HCT116 (cell line): ENCODE results near the gene GAP43.

Experiments
- EZH2 ChIP-seq: fragments of 200-600 bp; sonication (generic); IDR thresholded peaks from 2 replicates; pipeline ENCODE4 v1.6.1; 2017; ENCODE audit warnings: antibody characterized with exemption, mixed run types
- FOSL1 ChIP-seq: IDR thresholded peaks from 2 replicates; pipeline ENCODE4 v1.6.1; 2012; ENCODE audit warnings: low read depth
- JUND ChIP-seq: IDR thresholded peaks from 2 replicates; pipeline ENCODE4 v1.6.1; 2012
- POLR2A ChIP-seq: IDR thresholded peaks from 2 replicates; pipeline ENCODE4 v1.7.0; 2011; ENCODE audit warnings: borderline replicate concordance; ENCODE audit not compliant: insufficient read depth, insufficient read length; ENCODE audit errors: extremely low read depth
- POLR2AphosphoS5 ChIP-seq: IDR thresholded peaks from 2 replicates; pipeline ENCODE4 v1.6.1; 2011; ENCODE audit warnings: mild to moderate bottlenecking, low read depth, low read length, moderate library complexity
- SIN3A ChIP-seq: IDR thresholded peaks from 2 replicates; pipeline ENCODE4 v1.6.1; 2012; ENCODE audit warnings: low read depth
- SP1 ChIP-seq: IDR thresholded peaks from 2 replicates; pipeline ENCODE4 v1.6.1; 2012; ENCODE audit warnings: low read depth
- SRF ChIP-seq: IDR thresholded peaks from 2 replicates; pipeline ENCODE4 v1.6.1; 2012; ENCODE audit warnings: low read depth
- ZNF274 ChIP-seq: fragments of 200-500 bp; sonication (Bioruptor generic); IDR thresholded peaks from 2 replicates; pipeline ENCODE4 v1.6.1; 2014; ENCODE audit warnings: mild to moderate bottlenecking, low read depth, low read length, inconsistent platforms
- TF ChIP-seq, protein P1 (sequence below), 3 experiments: fragments of 200-600 bp in 1 of 3; sonication (generic) in 1 of 3; IDR thresholded peaks in 2 of 3; conservative IDR thresholded peaks in 1 of 3; 2 replicates each; pipeline ENCODE4 v1.5.1; 2012 to 2017; ENCODE audit warnings: low read depth in 2 of 3, low read length in 2 of 3, antibody characterized with exemption in 1 of 3, borderline replicate concordance in 1 of 3, control low read depth in 1 of 3, mild to moderate bottlenecking in 1 of 3, mixed read lengths in 1 of 3, mixed run types in 1 of 3, moderate library complexity in 1 of 3; ENCODE audit not compliant: insufficient read depth in 1 of 3
- TF ChIP-seq, protein P2 (sequence below): IDR thresholded peaks from 2 replicates; pipeline ENCODE4 v1.6.1; 2012
- TF ChIP-seq, protein P3 (sequence below): IDR thresholded peaks from 2 replicates; pipeline ENCODE4 v1.6.1; 2012; ENCODE audit warnings: low read depth
- TF ChIP-seq, protein P4 (sequence below): IDR thresholded peaks from 2 replicates; pipeline ENCODE4 v1.6.1; 2011; ENCODE audit warnings: mild to moderate bottlenecking, low read length, moderate library complexity; ENCODE audit not compliant: insufficient replicate concordance; ENCODE audit errors: extremely low read depth

DNA sequence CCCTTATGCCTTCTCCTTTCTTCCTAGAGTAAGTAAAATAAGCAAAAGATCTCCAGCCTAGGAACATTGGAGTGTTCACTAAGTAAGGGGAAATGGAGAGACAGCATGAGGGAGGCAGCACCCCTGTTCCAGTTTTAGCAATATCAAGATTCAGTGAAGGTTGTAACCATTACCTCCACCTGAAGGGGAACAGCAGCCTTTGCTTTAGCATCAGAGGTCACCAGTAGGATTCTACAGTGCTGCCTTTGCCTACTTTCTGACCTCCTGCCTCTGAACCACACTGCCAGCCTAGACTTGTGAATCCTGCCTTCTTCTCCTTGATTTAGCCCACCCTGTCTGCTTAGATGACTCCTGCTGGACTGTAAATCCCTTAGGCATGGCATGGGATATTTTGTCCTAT lies 104.7 kb downstream of the GAP43 start:
- TF ChIP-seq, protein P1, sequence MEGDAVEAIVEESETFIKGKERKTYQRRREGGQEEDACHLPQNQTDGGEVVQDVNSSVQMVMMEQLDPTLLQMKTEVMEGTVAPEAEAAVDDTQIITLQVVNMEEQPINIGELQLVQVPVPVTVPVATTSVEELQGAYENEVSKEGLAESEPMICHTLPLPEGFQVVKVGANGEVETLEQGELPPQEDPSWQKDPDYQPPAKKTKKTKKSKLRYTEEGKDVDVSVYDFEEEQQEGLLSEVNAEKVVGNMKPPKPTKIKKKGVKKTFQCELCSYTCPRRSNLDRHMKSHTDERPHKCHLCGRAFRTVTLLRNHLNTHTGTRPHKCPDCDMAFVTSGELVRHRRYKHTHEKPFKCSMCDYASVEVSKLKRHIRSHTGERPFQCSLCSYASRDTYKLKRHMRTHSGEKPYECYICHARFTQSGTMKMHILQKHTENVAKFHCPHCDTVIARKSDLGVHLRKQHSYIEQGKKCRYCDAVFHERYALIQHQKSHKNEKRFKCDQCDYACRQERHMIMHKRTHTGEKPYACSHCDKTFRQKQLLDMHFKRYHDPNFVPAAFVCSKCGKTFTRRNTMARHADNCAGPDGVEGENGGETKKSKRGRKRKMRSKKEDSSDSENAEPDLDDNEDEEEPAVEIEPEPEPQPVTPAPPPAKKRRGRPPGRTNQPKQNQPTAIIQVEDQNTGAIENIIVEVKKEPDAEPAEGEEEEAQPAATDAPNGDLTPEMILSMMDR (IDR thresholded peaks at IDR 0.05 in 2 of 3, conservative IDR thresholded peaks at IDR 0.05 in 1 of 3; ENCODE audit: borderline replicate concordance in 1 of 3, insufficient read depth in 1 of 3, low read depth in 2 of 3, low read length in 2 of 3) = no peak
- TF ChIP-seq JUND = no peak
- no peak for TF ChIP-seq EZH2
- no peak for TF ChIP-seq POLR2AphosphoS5
- TF ChIP-seq, protein P2, sequence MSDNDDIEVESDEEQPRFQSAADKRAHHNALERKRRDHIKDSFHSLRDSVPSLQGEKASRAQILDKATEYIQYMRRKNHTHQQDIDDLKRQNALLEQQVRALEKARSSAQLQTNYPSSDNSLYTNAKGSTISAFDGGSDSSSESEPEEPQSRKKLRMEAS = no peak
- TF ChIP-seq FOSL1 = no peak
- no peak for TF ChIP-seq POLR2A
- TF ChIP-seq SIN3A = no peak
- TF ChIP-seq, protein P3, sequence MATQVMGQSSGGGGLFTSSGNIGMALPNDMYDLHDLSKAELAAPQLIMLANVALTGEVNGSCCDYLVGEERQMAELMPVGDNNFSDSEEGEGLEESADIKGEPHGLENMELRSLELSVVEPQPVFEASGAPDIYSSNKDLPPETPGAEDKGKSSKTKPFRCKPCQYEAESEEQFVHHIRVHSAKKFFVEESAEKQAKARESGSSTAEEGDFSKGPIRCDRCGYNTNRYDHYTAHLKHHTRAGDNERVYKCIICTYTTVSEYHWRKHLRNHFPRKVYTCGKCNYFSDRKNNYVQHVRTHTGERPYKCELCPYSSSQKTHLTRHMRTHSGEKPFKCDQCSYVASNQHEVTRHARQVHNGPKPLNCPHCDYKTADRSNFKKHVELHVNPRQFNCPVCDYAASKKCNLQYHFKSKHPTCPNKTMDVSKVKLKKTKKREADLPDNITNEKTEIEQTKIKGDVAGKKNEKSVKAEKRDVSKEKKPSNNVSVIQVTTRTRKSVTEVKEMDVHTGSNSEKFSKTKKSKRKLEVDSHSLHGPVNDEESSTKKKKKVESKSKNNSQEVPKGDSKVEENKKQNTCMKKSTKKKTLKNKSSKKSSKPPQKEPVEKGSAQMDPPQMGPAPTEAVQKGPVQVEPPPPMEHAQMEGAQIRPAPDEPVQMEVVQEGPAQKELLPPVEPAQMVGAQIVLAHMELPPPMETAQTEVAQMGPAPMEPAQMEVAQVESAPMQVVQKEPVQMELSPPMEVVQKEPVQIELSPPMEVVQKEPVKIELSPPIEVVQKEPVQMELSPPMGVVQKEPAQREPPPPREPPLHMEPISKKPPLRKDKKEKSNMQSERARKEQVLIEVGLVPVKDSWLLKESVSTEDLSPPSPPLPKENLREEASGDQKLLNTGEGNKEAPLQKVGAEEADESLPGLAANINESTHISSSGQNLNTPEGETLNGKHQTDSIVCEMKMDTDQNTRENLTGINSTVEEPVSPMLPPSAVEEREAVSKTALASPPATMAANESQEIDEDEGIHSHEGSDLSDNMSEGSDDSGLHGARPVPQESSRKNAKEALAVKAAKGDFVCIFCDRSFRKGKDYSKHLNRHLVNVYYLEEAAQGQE = no peak
- TF ChIP-seq, protein P4, sequence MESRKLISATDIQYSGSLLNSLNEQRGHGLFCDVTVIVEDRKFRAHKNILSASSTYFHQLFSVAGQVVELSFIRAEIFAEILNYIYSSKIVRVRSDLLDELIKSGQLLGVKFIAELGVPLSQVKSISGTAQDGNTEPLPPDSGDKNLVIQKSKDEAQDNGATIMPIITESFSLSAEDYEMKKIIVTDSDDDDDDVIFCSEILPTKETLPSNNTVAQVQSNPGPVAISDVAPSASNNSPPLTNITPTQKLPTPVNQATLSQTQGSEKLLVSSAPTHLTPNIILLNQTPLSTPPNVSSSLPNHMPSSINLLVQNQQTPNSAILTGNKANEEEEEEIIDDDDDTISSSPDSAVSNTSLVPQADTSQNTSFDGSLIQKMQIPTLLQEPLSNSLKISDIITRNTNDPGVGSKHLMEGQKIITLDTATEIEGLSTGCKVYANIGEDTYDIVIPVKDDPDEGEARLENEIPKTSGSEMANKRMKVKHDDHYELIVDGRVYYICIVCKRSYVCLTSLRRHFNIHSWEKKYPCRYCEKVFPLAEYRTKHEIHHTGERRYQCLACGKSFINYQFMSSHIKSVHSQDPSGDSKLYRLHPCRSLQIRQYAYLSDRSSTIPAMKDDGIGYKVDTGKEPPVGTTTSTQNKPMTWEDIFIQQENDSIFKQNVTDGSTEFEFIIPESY = no peak
- TF ChIP-seq SP1 = no peak
- no peak for TF ChIP-seq SRF
- no peak for TF ChIP-seq ZNF274
